HG03108 (cell line): ENCODE data around the gene CMIP.
"Not testable (repeated sequence)": the region's sequence is repeated elsewhere in the genome, so short reads cannot be mapped to it uniquely, and the experiment has no call there.

Experiments used
- ATAC-seq: cut with Tn5 transposase; IDR thresholded peaks from one replicate; pipeline ENCODE4 v1.9.1; 2021; ENCODE audit warnings: moderate library complexity; ENCODE audit not compliant: unreplicated experiment

CMIP gene

DNA sequence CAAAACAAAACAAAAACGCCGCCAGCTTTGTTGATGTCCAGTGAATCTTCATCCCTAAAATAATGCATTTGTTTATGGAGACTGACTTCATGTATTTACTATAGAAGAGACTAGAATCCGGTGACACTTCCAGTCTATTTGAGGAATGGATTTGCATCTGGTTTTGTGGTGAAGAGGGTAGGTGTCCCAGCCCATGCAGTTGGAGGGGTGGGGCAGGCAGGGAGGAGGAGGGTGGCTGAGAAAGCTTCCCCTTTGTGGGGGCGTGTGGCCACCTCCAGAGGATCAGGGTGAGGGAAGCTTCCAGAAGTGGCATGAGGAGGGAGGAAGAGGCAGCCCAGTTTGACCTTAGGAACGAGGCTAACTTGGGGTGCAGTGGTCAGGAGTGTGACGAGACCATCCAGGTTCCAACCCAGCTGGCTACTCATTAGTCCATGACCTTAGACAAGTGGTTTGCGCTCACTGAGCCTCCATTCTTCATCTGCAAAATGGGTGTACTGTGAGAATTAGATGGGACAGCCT is 69.5 kb downstream of the CMIP start:
- no peak for ATAC-seq

DNA sequence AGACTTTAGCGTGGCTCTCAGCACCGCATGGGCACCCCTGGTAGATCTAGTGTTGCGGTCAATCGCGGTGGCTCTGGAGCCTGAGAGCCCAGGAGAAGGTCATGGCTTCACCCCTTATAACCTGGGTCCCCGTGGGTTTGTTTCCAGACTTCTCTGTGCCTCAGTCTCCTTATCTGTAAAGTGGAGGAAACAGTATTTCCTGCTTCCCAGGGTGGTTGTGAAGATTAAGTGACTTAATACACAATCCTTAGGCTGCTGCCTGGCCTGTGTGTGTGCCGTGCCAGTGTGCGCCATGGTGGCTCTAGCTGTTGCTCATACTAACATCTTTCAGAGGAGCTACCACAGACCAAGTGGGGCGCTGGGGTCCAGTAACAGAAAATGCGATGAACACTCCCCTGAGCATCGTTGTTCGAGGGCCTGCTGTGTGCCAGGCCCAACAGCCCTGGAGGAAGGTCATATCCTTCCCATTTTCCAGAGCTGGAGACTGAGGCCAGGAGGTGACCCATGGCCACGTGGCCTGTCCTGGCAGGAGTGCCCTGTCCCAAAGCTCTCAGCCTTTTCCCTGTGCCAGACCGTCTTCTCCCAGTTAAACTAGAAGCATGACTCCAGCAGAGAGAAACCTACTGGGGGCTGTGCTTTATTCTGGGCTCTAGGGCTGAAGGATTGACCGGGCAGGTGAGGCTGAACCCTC is 70.1 kb downstream of the CMIP start:
- no peak for ATAC-seq

GRCh38 chr16:81515281-81515680 is 70.7 kb downstream of the CMIP start:
- no peak for ATAC-seq

- no peak for ATAC-seq
Measured at GRCh38 chr16:81515721-81516120, 71.1 kb downstream of the CMIP start.

GRCh38 chr16:81516478-81517149 is 72.0 kb downstream of the CMIP start:
- no peak for ATAC-seq

- no peak for ATAC-seq
Measured at GRCh38 chr16:81517150-81517499, 72.5 kb downstream of the CMIP start.

DNA sequence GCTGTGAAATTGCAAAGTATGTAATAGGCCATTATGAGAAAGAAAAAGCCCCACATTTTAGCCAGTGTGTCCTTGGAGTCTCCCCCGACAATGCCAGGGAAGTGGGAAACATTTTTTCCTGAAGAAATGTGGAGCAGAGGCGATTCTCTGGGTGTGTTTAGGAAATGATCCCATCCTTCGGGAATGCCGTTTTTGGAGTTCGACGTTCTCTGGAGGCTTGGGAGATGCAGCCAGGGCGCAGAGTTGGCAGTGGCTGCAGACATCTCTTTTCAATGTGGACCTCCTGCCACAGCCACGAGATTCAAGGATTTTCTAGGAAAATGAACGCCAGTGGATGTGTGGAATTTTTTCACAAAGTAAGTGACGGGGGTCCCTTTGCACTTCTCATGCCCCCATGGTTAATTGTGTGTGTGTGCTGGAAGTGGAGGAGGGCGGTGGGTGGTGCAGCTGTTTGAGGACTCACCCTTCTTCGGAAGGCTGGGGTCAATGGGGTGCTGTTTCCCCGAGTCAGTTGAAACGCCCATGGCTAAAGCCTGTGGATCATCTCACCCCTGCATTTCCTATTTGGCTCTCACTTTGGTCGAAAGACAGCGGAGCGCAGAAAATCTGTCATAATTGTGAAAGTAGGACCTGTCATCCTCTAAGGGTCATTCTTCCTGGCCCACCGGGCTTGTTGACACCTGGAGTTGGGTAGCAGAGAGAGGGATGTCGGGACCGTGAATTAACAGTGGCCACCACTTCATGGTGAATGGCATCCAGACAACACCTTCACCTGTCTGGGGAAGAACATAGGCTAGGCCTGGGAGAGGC is 73.2 kb downstream of the CMIP start:
- no peak for ATAC-seq

DNA sequence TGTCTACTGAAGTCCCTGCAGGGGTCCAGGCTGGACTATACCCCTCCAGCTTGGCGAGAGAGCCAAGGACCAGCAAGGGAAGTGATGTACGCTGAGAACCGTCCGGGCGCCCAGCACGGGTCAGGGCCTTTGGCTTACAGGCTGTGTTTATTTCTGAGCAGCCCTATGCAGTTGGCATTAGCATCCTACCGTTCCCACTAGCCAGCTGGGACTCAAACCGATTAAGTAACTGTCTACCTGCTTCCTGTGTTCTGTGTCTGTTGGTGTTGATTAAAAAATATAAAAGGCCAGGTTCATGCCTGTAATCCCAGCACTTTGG is 73.8 kb downstream of the CMIP start:
- no peak for ATAC-seq

GRCh38 chr16:81519301-81520150 is 74.9 kb downstream of the CMIP start:
- no peak for ATAC-seq

GRCh38 chr16:81520151-81520470 is 75.5 kb downstream of the CMIP start:
- ATAC-seq: no peak

DNA sequence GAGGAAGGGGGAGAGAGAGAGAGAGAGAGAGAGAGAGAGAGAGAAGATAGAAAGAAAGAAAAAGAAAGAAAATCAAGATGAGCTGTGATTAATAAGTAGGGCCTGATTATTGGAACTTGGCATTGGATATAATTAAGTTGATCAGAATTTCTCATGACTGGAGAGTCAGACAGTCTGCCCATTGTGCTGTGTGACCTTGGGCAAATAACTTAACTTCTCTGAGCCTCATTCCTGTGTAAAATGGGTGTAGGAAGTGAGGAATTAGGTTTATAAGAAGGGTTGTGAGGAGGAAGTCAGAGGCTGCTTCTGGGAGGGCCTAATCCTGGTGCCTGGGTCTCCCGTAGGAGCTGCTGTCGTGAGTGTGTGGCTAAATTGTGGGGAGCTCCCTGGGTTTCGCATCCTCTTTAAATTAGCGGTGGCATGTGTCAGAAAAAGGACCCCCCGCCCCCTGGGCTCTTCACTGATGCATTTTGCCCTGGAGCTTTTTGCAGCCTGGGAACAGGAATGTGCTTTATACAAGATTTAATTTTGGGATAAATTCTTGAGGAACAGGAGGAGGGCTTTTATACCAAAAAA is 76.0 kb downstream of the CMIP start:
- ATAC-seq: no peak

GRCh38 chr16:81521141-81521626 is 76.6 kb downstream of the CMIP start:
- no peak for ATAC-seq

DNA sequence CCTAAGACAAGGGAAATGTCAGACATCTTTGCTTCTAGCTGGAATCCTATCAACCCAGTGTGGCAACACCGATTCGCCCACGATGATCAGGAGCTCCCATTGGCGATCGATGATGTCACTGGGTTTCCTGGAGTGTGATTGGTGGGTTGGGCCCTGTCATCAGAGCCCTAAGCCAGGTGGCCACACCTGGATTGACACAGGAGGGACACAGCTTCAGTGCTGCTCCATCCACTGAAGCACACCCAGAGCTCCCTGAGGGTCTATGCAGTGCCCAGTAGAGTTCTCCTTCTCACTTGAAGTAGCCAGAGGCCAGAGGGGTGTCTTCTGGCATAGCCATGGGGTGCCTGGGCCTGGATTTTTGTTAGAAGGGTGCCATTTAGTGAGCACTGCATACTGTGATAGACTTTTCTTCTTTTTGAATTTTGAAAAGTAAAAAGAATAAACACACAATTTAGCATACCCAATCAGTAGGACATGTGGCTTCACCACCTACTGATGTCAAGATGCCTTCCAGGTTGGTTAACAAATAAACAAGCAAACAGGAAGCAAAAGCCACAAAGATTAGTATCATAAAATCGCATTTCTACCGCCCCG is 77.6 kb downstream of the CMIP start:
- ATAC-seq: no peak

- ATAC-seq: not testable (repeated sequence)
Measured at GRCh38 chr16:81522851-81523250, 78.2 kb downstream of the CMIP start.

GRCh38 chr16:81523387-81524115 is 78.9 kb downstream of the CMIP start:
- ATAC-seq: no peak

DNA sequence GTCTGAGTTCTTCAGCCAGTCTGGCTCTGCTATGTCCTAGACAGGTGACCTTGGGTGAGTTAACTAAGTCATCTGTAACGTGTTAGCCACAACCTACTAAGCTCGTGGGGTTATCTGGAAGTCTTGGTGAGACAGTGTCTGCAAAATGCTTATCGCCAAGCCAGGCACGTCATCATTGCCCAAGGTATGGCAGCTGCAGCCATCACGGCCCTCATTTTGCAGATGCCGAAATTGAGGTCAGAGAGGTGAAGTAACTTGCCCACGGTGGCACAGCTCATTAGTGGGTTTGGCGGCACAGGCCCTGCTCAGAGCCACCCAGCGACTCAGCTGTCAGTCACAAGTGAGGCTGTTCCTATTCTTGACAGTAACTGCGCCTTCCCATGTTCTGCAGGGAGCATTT is 79.8 kb downstream of the CMIP start:
- ATAC-seq: no peak

GRCh38 chr16:81524885-81525284 is 80.3 kb downstream of the CMIP start:
- ATAC-seq: not testable (repeated sequence)

DNA sequence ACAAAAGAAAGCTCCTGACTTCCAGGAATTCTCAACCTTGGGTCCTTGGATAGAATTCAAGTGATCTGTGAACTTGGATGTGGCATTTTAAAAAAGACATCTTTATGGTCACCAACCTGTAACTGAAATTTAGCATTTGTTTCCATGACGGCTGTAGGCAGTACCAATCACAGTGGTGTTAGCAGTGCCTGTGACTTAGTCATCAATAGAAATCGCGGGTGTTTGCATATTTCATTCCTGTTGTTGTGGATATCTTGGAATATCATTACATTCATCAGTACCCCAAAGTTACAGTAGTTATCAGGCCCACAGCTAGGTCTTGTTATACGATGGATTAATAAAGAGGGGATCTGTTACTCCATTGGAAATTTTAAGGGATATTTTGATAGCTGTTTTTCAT is 81.6 kb downstream of the CMIP start:
- ATAC-seq: no peak

DNA sequence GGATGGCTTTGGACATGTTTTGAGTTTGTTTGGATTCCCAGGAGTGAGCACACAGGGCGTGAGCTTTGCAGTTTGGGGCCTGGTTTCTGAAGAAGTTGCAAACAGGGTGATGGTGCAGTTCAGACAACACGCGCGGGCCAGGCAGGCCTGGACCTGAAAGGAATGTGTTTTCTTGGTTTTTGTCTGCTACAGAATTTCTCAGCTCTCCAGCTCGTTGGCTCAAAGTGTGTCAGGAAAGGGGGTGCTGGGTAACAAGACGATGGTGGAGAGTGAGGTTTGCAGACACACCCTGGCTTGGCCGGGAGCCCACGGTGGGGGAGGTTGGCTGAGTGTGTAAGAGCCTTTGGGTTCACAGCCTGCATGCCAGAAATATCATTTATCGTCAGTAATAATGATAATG is 82.3 kb downstream of the CMIP start:
- no peak for ATAC-seq
